IPS-NIHi7 (cell line): Measurements from ENCODE around the gene THUMPD1.
A peak's percentile ranks its signal among the peaks of the same experiment; 100 is the strongest.
"Not testable (repeated sequence)": the region's sequence is repeated elsewhere in the genome, so short reads cannot be mapped to it uniquely, and the experiment has no call there.

Experiments used
- DNase-seq: peaks from one replicate; pipeline ENCODE4 v3.0.0; 2012; ENCODE audit warnings: mixed read lengths; ENCODE audit errors: extremely low spot score

THUMPD1 gene

GRCh38 chr16:20747030-20747816 lies 5.6 kb upstream of the THUMPD1 start:
- DNase-seq = no peak

- DNase-seq = no peak
These were observed 4.8 kb upstream of the THUMPD1 start for GRCh38 chr16:20746461-20746860.

GRCh38 chr16:20744922-20745440 lies 3.4 kb upstream of the THUMPD1 start:
- no peak for DNase-seq

- no peak for DNase-seq
These were observed 2.0 kb upstream of the THUMPD1 start for GRCh38 chr16:20743591-20743990.

DNA sequence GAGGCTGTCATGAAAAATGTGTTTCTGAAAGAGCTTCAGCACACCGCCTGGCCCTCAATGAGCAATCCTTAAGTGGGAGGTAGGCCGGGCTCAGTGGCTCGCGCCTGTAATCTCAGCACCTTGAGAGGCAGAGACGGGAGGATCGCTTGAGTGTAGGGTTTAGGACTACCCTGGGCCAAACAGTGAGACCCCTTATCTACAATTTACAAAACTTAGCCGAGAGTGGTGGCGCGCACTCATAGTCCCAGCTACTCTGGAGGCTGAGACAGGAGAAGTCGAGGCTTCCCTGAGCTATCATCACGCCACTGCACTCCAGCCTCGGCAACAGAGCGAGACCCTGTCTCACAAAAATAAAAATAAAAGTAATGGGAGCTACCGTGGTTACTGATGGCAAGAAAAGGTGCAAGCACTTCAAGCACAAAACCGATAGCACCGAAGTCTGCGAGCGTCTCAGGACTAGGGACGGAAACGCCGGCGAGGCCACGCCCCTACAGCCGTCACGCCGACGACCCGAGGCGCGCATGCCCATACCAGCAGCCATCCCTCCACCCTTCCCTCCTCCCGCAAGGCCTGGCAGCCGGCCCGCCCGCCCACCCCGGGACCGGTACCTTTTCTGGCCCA lies 607 bp downstream of the THUMPD1 start:
- peak; percentile 96 for DNase-seq

GRCh38 chr16:20740007-20740883 lies 1.4 kb downstream of the THUMPD1 start:
- DNase-seq = no peak

DNA sequence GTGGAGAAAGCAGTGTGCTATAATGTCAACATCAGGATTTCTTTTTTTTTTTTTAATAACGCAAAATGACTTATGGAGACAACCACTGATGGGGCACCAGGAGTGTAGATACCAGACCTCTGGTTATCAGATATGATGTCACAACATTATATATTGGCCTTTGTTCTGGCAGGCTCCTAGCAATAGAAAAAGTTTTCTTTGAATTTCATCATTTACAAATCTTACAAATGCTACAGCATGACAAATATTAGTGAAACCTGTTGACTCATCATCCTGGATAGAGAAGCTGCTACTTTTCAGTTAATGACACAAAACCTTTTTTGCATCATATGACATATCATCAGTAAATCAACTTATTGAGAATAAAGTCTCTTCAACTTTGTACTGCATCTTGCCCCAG lies 6.1 kb downstream of the THUMPD1 start:
- DNase-seq = no peak

GRCh38 chr16:20734782-20735181 lies 6.8 kb downstream of the THUMPD1 start:
- no peak for DNase-seq

- DNase-seq = no peak
These were observed 7.6 kb downstream of the THUMPD1 start for GRCh38 chr16:20734056-20734455.

GRCh38 chr16:20729141-20729540 lies 12.5 kb downstream of the THUMPD1 start:
- no peak for DNase-seq

DNA sequence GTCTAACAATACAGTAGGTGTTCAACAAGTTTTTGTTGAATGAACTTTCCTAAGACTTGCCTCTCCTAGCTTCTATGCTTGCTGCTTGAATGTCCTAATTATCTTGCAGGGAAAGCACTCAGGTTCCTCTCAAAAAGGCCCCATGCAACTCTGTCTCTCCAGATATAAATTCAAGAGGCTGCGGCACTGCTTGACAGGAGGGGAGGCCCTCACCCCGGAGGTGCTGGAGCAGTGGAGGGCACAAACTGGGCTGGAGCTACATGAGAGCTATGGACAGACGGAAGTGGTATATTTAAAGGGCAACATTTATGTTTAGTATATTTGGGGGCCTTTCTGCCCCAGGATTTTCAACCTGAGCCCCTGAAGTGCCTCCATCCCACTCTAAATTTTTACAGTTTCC lies 14.4 kb downstream of the THUMPD1 start:
- no peak for DNase-seq

- DNase-seq = no peak
These were observed 15.0 kb downstream of the THUMPD1 start for GRCh38 chr16:20726661-20727060.

GRCh38 chr16:20720251-20720650 lies 21.4 kb downstream of the THUMPD1 start:
- no peak for DNase-seq

DNA sequence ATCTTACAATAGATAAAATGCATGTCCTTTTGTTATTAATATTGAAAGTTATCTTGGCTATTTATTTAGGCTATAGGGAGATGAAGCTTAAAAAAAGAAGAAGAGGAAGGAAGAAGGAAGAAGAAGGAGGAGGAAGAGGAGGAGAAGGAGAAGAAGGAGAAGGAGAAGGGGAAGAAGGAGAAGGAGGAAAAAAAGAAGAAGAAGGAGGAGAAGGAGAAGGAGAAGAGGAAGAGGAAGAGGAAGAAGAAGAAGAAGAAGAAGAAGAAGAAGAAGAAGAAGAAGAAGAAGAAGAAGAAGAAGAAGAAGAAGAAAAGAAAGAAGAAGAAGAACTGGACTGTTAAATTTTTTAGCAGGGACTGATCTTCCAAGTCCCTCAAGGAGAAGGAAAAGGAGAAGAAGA lies 23.9 kb downstream of the THUMPD1 start:
- not testable (repeated sequence) for DNase-seq

- DNase-seq = no peak
These were observed 30.2 kb downstream of the THUMPD1 start for GRCh38 chr16:20711277-20711911.

- not testable (repeated sequence) for DNase-seq
These were observed 33.5 kb downstream of the THUMPD1 start for GRCh38 chr16:20708129-20708528.

- DNase-seq = no peak
These were observed 34.2 kb downstream of the THUMPD1 start for GRCh38 chr16:20707461-20707860.

DNA sequence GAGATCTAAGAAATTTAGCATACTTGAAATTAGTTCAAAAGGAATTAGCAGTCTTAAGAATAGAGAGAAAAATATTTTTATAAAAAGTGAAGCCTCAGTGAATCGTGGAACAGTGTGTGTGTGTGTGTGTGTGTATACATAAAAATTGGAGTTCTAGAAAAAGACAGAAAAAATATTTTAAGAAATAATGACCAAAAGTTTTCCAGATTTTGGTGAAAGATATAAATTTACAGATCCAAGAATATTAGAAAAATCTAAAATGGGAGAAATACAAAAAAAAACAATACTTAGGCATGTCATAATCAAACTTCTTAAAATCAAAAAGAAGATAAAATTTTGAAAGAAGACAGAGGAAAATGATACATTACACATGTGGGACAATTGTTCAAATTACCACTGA lies 35.6 kb downstream of the THUMPD1 start:
- not testable (repeated sequence) for DNase-seq

DNA sequence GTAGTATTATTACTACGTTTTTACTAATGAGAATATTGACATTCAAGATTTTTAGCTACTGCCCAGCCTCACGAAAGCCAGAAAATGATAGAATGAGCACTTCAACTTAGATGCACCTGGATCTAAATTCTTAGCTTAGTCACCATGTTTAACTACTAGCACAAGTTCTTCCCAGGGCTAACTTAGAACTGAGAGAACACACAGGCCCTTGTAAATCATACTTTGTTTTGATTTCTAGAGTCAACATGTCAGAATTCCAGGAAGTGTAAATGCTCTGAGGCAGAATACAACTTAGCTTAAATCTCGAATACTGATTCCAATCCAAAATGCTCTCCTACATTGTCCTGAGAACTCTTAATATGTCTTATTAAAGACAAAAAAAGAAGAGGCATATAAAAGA lies 37.3 kb downstream of the THUMPD1 start:
- no peak for DNase-seq

DNA sequence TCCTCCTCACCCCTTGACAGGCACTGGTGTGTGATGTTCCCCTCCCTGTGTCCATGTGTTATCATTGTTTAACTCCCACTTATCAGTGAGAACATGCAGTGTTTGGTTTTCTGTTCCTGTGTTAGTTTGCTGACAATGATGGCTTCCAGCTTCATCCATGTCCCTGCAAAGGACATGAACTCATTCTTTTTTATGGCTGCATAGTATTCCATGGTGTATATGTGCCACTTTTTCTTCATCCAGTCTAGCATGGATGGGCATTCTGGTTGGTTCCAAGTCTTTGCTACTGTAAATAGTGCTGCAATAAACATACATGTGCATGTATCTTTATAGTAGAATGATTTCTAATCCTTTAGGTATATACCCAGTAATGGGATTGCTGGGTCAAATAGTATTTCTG lies 39.9 kb downstream of the THUMPD1 start:
- DNase-seq = not testable (repeated sequence)

DNA sequence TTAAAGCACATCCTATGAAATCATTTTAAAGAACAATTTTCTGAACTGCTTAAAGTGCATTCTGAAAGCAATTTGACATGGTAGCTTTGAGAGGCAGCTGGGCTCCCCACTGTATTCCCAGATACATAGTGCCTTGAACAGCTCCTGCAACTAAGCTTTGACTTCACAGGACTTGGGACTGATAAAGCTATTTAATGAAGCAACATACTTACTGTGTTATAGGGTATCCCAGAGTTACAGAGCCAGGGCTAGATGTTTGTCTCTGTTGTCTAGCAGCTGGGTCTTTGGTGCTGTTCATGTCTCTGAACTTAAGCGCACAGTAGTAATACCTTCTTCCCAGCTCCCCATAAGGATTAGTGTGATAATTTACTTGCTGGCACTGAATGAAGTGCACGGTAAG lies 45.0 kb downstream of the THUMPD1 start:
- no peak for DNase-seq

DNA sequence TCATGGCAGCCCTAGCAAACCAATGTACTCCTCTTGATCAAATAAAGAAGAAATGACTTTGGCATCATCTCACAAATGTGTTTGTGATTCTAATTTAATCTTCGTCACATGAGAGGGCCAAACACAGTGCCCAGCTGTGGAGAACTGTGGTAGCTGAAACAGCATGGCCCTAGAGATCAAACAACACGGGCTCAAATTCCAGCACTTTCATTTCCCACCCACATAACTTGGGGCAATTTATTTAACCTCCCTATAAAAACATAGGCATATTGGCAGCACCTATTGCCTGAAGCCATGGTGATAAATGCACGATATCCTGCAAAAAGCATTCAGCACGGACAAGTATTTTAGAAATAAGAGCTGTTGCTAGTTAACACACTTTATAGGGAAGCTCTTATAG lies 46.6 kb downstream of the THUMPD1 start:
- no peak for DNase-seq
